HepG2 (cell line): ENCODE results near the gene MYBPC2. TPM values are rescaled to one million over a fixed set of nuclear protein-coding genes. Genes with fewer than 3 reads are reported as not detected.

Experiments used
- BCL6 ChIP-seq: IDR thresholded peaks from 2 replicates; pipeline ENCODE4 v1.6.1; 2016; ENCODE audit warnings: missing genetic modification reagents, missing compliant biosample characterization
- HDAC6 ChIP-seq: fragments of 200-600 bp; sonication (generic); IDR thresholded peaks from 2 replicates; pipeline ENCODE4 v1.7.0; 2017; ENCODE audit warnings: mild to moderate bottlenecking, antibody characterized with exemption, low read length, low read depth
- POLR2A ChIP-seq, 2 experiments: IDR thresholded peaks; 2 replicates each; pipeline ENCODE4 v1.6.1; 2011; ENCODE audit warnings: low read depth in 2 of 2, low read length in 2 of 2, mild to moderate bottlenecking in 1 of 2, moderate library complexity in 1 of 2; ENCODE audit not compliant: insufficient read depth in 1 of 2
- SRY ChIP-seq: sonication (generic); formaldehyde crosslinking; IDR thresholded peaks from 2 replicates; pipeline ENCODE4 v1.8.0; 2022; ENCODE audit warnings: mild to moderate bottlenecking, missing genetic modification reagents
- SYNCRIP ChIP-seq: fragments of 200-400 bp; formaldehyde crosslinking; IDR thresholded peaks from 2 replicates; pipeline ENCODE4 v1.6.1; 2018; ENCODE audit warnings: mild to moderate bottlenecking, low read depth, low read length; ENCODE audit not compliant: insufficient read depth
- ZNF3 ChIP-seq: IDR thresholded peaks from 2 replicates; pipeline ENCODE4 v1.7.0; 2017; ENCODE audit warnings: inconsistent platforms
- ZNF343 ChIP-seq: sonication (generic); formaldehyde crosslinking; IDR thresholded peaks from 2 replicates; pipeline ENCODE4 v1.4.0; 2020; ENCODE audit warnings: mild to moderate bottlenecking, missing genetic modification reagents
- ZNF354B ChIP-seq: sonication (generic); formaldehyde crosslinking; IDR thresholded peaks from 2 replicates; pipeline ENCODE4 v1.8.0; 2022; ENCODE audit warnings: mild to moderate bottlenecking, missing genetic modification reagents
- ZSCAN22 ChIP-seq: sonication (generic); formaldehyde crosslinking; IDR thresholded peaks from 2 replicates; pipeline ENCODE4 v1.4.0; 2020; ENCODE audit warnings: mild to moderate bottlenecking, missing genetic modification reagents
- polyA plus RNA-seq, 8 experiments: library from polyadenylated mRNA; depleted of rRNA in 3 of 8; stranded (reverse) in 7 of 8; unstranded in 1 of 8; fragments of >200 nt; fragmentation: Illumina TruSeq in 4 of 8; extraction: Trizol in 4 of 8; gene quantifications; 2 replicates each; pipeline versions ENCODE4 v1.2.1 to v1.2.3, GENCODE V29; 2011 to 2016; ENCODE audit warnings: low read depth in 4 of 8, missing spikeins in 1 of 8, mixed read lengths in 1 of 8; ENCODE audit not compliant: insufficient read depth in 1 of 8
- total RNA-seq, 5 experiments: library from RNA; depleted of rRNA; stranded (reverse); fragments of >200 nt; fragmentation: Illumina TruSeq; extraction: Trizol; gene quantifications; 2 replicates each; pipeline ENCODE4 v1.2.3, GENCODE V29; 2016; ENCODE audit warnings: low read depth in 1 of 5
- TF ChIP-seq, protein P1 (sequence below): sonication (generic); formaldehyde crosslinking; IDR thresholded peaks from 2 replicates; pipeline ENCODE4 v1.5.0; 2020; ENCODE audit warnings: mild to moderate bottlenecking, low read depth, missing genetic modification reagents, borderline replicate concordance
- TF ChIP-seq, protein P2 (sequence below): sonication (generic); formaldehyde crosslinking; IDR thresholded peaks from 2 replicates; pipeline ENCODE4 v1.4.0; 2020; ENCODE audit warnings: missing genetic modification reagents
- TF ChIP-seq, protein P3 (sequence below): sonication (generic); formaldehyde crosslinking; IDR thresholded peaks from 2 replicates; pipeline ENCODE4 v1.5.1; 2020; ENCODE audit warnings: mild to moderate bottlenecking, moderate library complexity, missing genetic modification reagents
- TF ChIP-seq, protein P4 (sequence below): sonication (generic); formaldehyde crosslinking; conservative IDR thresholded peaks from 2 replicates; pipeline ENCODE4 v1.8.0; 2022; ENCODE audit warnings: mild to moderate bottlenecking, moderate library complexity, missing genetic modification reagents
- TF ChIP-seq, protein P5 (sequence below): sonication (generic); formaldehyde crosslinking; IDR thresholded peaks from 2 replicates; pipeline ENCODE4 v1.4.0; 2020; ENCODE audit warnings: missing genetic modification reagents, borderline replicate concordance
- TF ChIP-seq, protein P6 (sequence below): sonication (generic); formaldehyde crosslinking; IDR thresholded peaks from 2 replicates; pipeline ENCODE4 v1.5.0; 2020; ENCODE audit warnings: missing genetic modification reagents, mild to moderate bottlenecking, borderline replicate concordance
- TF ChIP-seq, protein P7 (sequence below): IDR thresholded peaks from 2 replicates; pipeline ENCODE4 v1.6.1; 2016; ENCODE audit warnings: low read depth, borderline replicate concordance

The MYBPC2 gene
- total and polyA plus RNA-seq, 2 of the 13 experiments (the other 11 are each of a cell fraction or from before 2014, with no cell fraction given): not detected

DNA sequence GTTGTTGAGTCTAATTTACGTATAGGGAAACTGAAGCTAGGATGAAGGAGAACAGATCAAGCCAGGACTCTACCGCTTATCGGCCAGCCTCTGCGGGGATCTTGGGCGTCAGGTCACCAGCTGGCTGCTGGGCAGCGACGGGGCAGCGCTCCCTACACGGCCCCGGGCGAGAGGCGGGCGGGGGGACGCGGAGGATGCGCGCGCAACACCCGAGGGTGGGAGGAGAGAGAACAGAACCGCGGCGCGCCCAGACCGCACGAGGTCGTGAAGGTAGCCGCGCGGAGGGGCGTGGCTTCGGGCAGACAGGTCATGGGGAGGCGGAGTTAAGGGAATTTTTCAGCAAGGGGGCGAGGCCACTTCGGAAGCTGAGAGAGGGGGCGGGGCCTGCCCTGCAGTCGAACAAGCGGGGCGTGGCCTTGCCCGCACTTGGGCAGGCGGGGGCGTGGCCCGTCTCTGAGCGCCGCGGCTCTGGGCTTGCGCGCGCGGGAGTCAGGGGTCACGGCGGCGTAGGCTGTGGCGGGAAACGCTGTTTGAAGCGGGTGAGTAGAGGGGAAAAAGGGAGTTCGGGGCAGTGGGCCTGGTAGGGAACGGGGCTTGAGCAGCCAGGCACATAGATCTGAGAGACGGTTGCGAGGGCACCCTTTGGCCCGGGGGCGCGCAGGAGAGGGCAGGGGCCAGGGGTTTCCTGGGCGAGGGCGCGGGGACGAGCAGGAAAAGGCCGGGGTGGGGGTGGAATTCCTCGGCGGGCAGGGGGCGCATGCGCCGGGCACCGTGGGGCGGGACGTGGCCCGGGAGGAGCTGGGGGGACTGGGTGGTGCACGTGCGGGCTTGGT, 48.6 kb upstream of the MYBPC2 start, which contains the start of gene POLD1 (continued):
- TF ChIP-seq, protein P1, sequence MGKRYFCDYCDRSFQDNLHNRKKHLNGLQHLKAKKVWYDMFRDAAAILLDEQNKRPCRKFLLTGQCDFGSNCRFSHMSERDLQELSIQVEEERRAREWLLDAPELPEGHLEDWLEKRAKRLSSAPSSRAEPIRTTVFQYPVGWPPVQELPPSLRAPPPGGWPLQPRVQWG (CRISPR knock-in tag): no peak
- TF ChIP-seq, protein P2, sequence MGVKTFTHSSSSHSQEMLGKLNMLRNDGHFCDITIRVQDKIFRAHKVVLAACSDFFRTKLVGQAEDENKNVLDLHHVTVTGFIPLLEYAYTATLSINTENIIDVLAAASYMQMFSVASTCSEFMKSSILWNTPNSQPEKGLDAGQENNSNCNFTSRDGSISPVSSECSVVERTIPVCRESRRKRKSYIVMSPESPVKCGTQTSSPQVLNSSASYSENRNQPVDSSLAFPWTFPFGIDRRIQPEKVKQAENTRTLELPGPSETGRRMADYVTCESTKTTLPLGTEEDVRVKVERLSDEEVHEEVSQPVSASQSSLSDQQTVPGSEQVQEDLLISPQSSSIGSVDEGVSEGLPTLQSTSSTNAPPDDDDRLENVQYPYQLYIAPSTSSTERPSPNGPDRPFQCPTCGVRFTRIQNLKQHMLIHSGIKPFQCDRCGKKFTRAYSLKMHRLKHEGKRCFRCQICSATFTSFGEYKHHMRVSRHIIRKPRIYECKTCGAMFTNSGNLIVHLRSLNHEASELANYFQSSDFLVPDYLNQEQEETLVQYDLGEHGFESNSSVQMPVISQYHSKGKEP (CRISPR knock-in tag): no peak
- TF ChIP-seq BCL6 (CRISPR knock-in tag): peak; percentile 6; the same call in 1 of the 2 replicates
- TF ChIP-seq ZNF3: no peak
- no peak for TF ChIP-seq ZSCAN22 (CRISPR knock-in tag)
- no peak for TF ChIP-seq ZNF354B
- TF ChIP-seq, protein P3, sequence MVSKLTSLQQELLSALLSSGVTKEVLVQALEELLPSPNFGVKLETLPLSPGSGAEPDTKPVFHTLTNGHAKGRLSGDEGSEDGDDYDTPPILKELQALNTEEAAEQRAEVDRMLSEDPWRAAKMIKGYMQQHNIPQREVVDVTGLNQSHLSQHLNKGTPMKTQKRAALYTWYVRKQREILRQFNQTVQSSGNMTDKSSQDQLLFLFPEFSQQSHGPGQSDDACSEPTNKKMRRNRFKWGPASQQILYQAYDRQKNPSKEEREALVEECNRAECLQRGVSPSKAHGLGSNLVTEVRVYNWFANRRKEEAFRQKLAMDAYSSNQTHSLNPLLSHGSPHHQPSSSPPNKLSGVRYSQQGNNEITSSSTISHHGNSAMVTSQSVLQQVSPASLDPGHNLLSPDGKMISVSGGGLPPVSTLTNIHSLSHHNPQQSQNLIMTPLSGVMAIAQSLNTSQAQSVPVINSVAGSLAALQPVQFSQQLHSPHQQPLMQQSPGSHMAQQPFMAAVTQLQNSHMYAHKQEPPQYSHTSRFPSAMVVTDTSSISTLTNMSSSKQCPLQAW (CRISPR knock-in tag): no peak; the same call in 1 of the 2 replicates
- TF ChIP-seq HDAC6: no peak
- peak; percentile 56 to 72 for TF ChIP-seq POLR2A (IDR thresholded peaks at IDR 0.05; ENCODE audit: insufficient read depth in 1 of 2, low read depth in 2 of 2, low read length in 2 of 2)
- TF ChIP-seq, protein P4, sequence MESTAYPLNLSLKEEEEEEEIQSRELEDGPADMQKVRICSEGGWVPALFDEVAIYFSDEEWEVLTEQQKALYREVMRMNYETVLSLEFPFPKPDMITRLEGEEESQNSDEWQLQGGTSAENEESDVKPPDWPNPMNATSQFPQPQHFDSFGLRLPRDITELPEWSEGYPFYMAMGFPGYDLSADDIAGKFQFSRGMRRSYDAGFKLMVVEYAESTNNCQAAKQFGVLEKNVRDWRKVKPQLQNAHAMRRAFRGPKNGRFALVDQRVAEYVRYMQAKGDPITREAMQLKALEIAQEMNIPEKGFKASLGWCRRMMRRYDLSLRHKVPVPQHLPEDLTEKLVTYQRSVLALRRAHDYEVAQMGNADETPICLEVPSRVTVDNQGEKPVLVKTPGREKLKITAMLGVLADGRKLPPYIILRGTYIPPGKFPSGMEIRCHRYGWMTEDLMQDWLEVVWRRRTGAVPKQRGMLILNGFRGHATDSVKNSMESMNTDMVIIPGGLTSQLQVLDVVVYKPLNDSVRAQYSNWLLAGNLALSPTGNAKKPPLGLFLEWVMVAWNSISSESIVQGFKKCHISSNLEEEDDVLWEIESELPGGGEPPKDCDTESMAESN (CRISPR knock-in tag): peak; percentile 67
- TF ChIP-seq SYNCRIP: no peak
- TF ChIP-seq ZNF343 (CRISPR knock-in tag): 0 out of 2 replicates have a peak, but pooled peaks have one; percentile 59
- peak; percentile 27 for TF ChIP-seq SRY (CRISPR knock-in tag)
- TF ChIP-seq, protein P5, sequence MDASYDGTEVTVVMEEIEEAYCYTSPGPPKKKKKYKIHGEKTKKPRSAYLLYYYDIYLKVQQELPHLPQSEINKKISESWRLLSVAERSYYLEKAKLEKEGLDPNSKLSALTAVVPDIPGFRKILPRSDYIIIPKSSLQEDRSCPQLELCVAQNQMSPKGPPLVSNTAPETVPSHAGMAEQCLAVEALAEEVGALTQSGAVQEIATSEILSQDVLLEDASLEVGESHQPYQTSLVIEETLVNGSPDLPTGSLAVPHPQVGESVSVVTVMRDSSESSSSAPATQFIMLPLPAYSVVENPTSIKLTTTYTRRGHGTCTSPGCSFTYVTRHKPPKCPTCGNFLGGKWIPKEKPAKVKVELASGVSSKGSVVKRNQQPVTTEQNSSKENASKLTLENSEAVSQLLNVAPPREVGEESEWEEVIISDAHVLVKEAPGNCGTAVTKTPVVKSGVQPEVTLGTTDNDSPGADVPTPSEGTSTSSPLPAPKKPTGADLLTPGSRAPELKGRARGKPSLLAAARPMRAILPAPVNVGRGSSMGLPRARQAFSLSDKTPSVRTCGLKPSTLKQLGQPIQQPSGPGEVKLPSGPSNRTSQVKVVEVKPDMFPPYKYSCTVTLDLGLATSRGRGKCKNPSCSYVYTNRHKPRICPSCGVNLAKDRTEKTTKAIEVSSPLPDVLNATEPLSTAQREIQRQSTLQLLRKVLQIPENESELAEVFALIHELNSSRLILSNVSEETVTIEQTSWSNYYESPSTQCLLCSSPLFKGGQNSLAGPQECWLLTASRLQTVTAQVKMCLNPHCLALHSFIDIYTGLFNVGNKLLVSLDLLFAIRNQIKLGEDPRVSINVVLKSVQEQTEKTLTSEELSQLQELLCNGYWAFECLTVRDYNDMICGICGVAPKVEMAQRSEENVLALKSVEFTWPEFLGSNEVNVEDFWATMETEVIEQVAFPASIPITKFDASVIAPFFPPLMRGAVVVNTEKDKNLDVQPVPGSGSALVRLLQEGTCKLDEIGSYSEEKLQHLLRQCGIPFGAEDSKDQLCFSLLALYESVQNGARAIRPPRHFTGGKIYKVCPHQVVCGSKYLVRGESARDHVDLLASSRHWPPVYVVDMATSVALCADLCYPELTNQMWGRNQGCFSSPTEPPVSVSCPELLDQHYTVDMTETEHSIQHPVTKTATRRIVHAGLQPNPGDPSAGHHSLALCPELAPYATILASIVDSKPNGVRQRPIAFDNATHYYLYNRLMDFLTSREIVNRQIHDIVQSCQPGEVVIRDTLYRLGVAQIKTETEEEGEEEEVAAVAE (CRISPR knock-in tag): no peak
- TF ChIP-seq, protein P6, sequence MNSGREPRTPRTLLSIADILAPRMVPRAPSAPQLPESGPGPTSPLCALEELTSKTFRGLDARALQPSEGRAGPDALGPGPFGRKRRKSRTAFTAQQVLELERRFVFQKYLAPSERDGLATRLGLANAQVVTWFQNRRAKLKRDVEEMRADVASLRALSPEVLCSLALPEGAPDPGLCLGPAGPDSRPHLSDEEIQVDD: no peak
- TF ChIP-seq, protein P7, sequence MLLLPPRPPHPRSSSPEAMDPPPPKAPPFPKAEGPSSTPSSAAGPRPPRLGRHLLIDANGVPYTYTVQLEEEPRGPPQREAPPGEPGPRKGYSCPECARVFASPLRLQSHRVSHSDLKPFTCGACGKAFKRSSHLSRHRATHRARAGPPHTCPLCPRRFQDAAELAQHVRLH (CRISPR knock-in tag): no peak
